Esophagus muscularis mucosa (tissue), 4 donors: ENCODE results near the gene TNP1.

Experiments
- CTCF ChIP-seq, 3 experiments: fragments of 200-600 bp in 2 of 3; fragments of 450-650 bp in 1 of 3; sonication (generic) in 2 of 3; IDR thresholded peaks; one replicate each; pipeline ENCODE4 v1.5.1; 2017 to 2019; ENCODE audit warnings: antibody characterized with exemption in 3 of 3, mild to moderate bottlenecking in 2 of 3, moderate library complexity in 1 of 3
- EP300 ChIP-seq: sonication (generic); formaldehyde crosslinking; IDR thresholded peaks from one replicate; pipeline ENCODE4 v1.6.1; 2017; ENCODE audit warnings: antibody characterized with exemption
- POLR2A ChIP-seq: fragments of 450-650 bp; IDR thresholded peaks from one replicate; pipeline ENCODE4 v1.6.1; 2017; ENCODE audit warnings: antibody characterized with exemption, moderate library complexity, mild to moderate bottlenecking, low read depth
- POLR2AphosphoS5 ChIP-seq, 2 donors: sonication (generic); formaldehyde crosslinking; IDR thresholded peaks; one replicate each; pipeline ENCODE4 v1.6.1; 2017; ENCODE audit warnings: antibody characterized with exemption in 2 of 2

DNA sequence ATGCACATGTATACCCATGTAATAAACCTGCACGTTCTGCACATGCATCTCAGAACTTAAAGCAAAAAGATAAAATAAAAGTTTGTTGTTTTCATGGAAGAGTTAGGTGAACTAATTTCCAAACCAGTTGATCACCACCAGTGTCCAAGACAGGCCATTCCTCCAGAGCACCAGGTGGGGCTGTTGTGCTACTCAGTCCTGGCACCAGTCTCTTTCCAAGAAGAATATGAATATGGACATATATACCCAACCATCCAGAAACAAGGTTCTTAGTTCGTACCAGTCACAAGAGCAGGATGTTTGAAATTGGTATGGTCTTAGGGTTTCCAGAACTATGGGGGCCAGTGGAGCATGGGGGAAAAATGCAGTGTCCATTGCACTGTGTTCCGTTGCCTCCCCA lies 17.2 kb upstream of the TNP1 start:
- TF ChIP-seq CTCF (IDR thresholded peaks at IDR 0.05) (no peak), POLR2A (no peak), POLR2AphosphoS5 (IDR thresholded peaks at IDR 0.05) (no peak), EP300 (no peak)
